GM15510 (cell line): ENCODE measurements around the gene CADM2.

ENCODE experiments used
- POLR2A ChIP-seq: IDR thresholded peaks from 3 replicates; pipeline ENCODE4 v1.6.1; 2011; ENCODE audit warnings: borderline replicate concordance; ENCODE audit not compliant: insufficient read length; ENCODE audit errors: extremely low read depth

CADM2 gene

GRCh38 chr3:85384372-85384771, 425.6 kb downstream of the CADM2 start:
- TF ChIP-seq POLR2A, result no peak

- no peak for TF ChIP-seq POLR2A
Observed at GRCh38 chr3:85387913-85388505, 429.2 kb downstream of the CADM2 start.

- no peak for TF ChIP-seq POLR2A
Observed at GRCh38 chr3:85394424-85394823, 435.6 kb downstream of the CADM2 start.

GRCh38 chr3:85397434-85397833, 438.6 kb downstream of the CADM2 start:
- no peak for TF ChIP-seq POLR2A

GRCh38 chr3:85426121-85426520, 467.3 kb downstream of the CADM2 start:
- TF ChIP-seq POLR2A, result no peak

- TF ChIP-seq POLR2A, result no peak
Observed at GRCh38 chr3:85427467-85427866, 468.7 kb downstream of the CADM2 start.

GRCh38 chr3:85432081-85432480, 473.3 kb downstream of the CADM2 start:
- TF ChIP-seq POLR2A, result no peak

GRCh38 chr3:85433319-85433718, 474.5 kb downstream of the CADM2 start:
- no peak for TF ChIP-seq POLR2A

GRCh38 chr3:85455561-85456200, 496.9 kb downstream of the CADM2 start:
- TF ChIP-seq POLR2A, result no peak

GRCh38 chr3:85474241-85474640, 515.5 kb downstream of the CADM2 start:
- TF ChIP-seq POLR2A, result no peak

GRCh38 chr3:85475346-85475745, 516.6 kb downstream of the CADM2 start:
- no peak for TF ChIP-seq POLR2A

GRCh38 chr3:85476891-85477495, 518.2 kb downstream of the CADM2 start:
- TF ChIP-seq POLR2A, result no peak

GRCh38 chr3:85481411-85482212, 522.8 kb downstream of the CADM2 start:
- no peak for TF ChIP-seq POLR2A

GRCh38 chr3:85482213-85482490, 523.4 kb downstream of the CADM2 start:
- no peak for TF ChIP-seq POLR2A

- no peak for TF ChIP-seq POLR2A
Observed at GRCh38 chr3:85483986-85484385, 525.2 kb downstream of the CADM2 start.
